ENCODE results near the gene TP53BP1.
"Not testable (repeated sequence)": the region's sequence is repeated elsewhere in the genome, so short reads cannot be mapped to it uniquely, and the experiment has no call there.

Gene TP53BP1

GRCh38 chr15:43492673-43493601 is at the start of gene TP53BP1:
TSS of gene TP53BP1 (minus strand) at chr15:43493156. CDS start at chr15:43493043, 113 bp downstream.
- H3K4me3 ChIP-seq (ENCODE audit: low read depth, low read length): peak within 1 kb of the TSS; percentile 85
- TF ChIP-seq CTCF (IDR thresholded peaks at IDR 0.05; ENCODE audit: borderline replicate concordance, insufficient read depth, low read depth, low read length): no peak

GRCh38 chr15:43541785-43542184 is 48.8 kb upstream of the TP53BP1 start:
- no peak overlapping the region for H3K4me3 ChIP-seq (ENCODE audit: low read depth, low read length)
- no peak for TF ChIP-seq CTCF (IDR thresholded peaks at IDR 0.05; ENCODE audit: borderline replicate concordance, insufficient read depth, low read depth, low read length)

- TF ChIP-seq CTCF (IDR thresholded peaks at IDR 0.05; ENCODE audit: borderline replicate concordance, insufficient read depth, low read depth, low read length): no peak
- no peak overlapping the region for H3K4me3 ChIP-seq (ENCODE audit: low read depth, low read length)
These were observed 45.1 kb upstream of the TP53BP1 start for GRCh38 chr15:43538091-43538490.

GRCh38 chr15:43534897-43535296 is 41.9 kb upstream of the TP53BP1 start:
- TF ChIP-seq CTCF (IDR thresholded peaks at IDR 0.05; ENCODE audit: borderline replicate concordance, insufficient read depth, low read depth, low read length): no peak
- no peak overlapping the region for H3K4me3 ChIP-seq (ENCODE audit: low read depth, low read length)

GRCh38 chr15:43532826-43533225 is 39.9 kb upstream of the TP53BP1 start:
- H3K4me3 ChIP-seq (ENCODE audit: low read depth, low read length): not testable (repeated sequence)

- no peak for TF ChIP-seq CTCF (IDR thresholded peaks at IDR 0.05; ENCODE audit: borderline replicate concordance, insufficient read depth, low read depth, low read length)
- H3K4me3 ChIP-seq (ENCODE audit: low read depth, low read length): no peak overlapping the region
These were observed 38.2 kb upstream of the TP53BP1 start for GRCh38 chr15:43531018-43531670.

- no peak overlapping the region for H3K4me3 ChIP-seq (ENCODE audit: low read depth, low read length)
- no peak for TF ChIP-seq CTCF (IDR thresholded peaks at IDR 0.05; ENCODE audit: borderline replicate concordance, insufficient read depth, low read depth, low read length)
These were observed 36.8 kb upstream of the TP53BP1 start for GRCh38 chr15:43529587-43530345.

Data from GM12875 (cell line).